Small intestine (tissue), 7 donors: ENCODE measurements around the gene MX2. TPM values are rescaled to one million over a fixed set of nuclear protein-coding genes. Genes with fewer than 3 reads are reported as not detected.

Experiments used
- DNase-seq, 2 donors: peaks; one replicate each; pipeline versions ENCODE4 v3.0.0 to v3.0.0-alpha.2; 2013
- FAIRE-seq: peaks from 2 replicates; lab custom pipeline; 2012; peaks lifted over from hg19 to GRCh38; lab: Jason Lieb, UNC
- H3K27ac ChIP-seq, 3 donors: one replicate each; pipeline ENCODE4 v1.5.1; 2013; ENCODE audit warnings: low read length in 2 of 3, mild to moderate bottlenecking in 2 of 3, control low read depth in 1 of 3, inconsistent platforms in 1 of 3, low read depth in 1 of 3, moderate library complexity in 1 of 3
- H3K27me3 ChIP-seq, 3 donors: one replicate each; pipeline ENCODE4 v1.6.1; 2013; ENCODE audit warnings: low read length in 3 of 3, inconsistent platforms in 1 of 3; ENCODE audit not compliant: control insufficient read depth in 3 of 3, insufficient read depth in 3 of 3
- H3K36me3 ChIP-seq, 3 donors: one replicate each; pipeline ENCODE4 v1.6.1; 2013; ENCODE audit warnings: low read length in 3 of 3, inconsistent platforms in 1 of 3, low read depth in 1 of 3, mild to moderate bottlenecking in 1 of 3, moderate library complexity in 1 of 3; ENCODE audit not compliant: control insufficient read depth in 3 of 3, insufficient read depth in 2 of 3
- H3K4me1 ChIP-seq, 3 donors: one replicate each; pipeline ENCODE4 v1.6.1; 2013; ENCODE audit warnings: low read length in 2 of 3, inconsistent platforms in 1 of 3, low read depth in 1 of 3, mild to moderate bottlenecking in 1 of 3, moderate library complexity in 1 of 3; ENCODE audit not compliant: control insufficient read depth in 3 of 3, insufficient read depth in 2 of 3
- H3K4me3 ChIP-seq, 3 donors: one replicate each; pipeline ENCODE4 v1.5.1; 2013; ENCODE audit warnings: low read length in 3 of 3, control low read depth in 1 of 3, inconsistent platforms in 1 of 3, low read depth in 1 of 3, mild to moderate bottlenecking in 1 of 3, moderate library complexity in 1 of 3
- H3K9me3 ChIP-seq, 2 donors: one replicate each; pipeline ENCODE4 v1.6.1; 2013; ENCODE audit warnings: low read depth in 1 of 2, low read length in 1 of 2; ENCODE audit not compliant: control insufficient read depth in 2 of 2, insufficient read depth in 1 of 2
- WGBS, 3 donors: extraction: QIAGEN DNeasy Blood & Tissue Kit; methylation state at CpG; one replicate each; pipeline ENCODE4 v1.1.7; 2013; 5-methylcytosine and 5-hydroxymethylcytosine counted together
- polyA plus RNA-seq, 4 donors: library from polyadenylated mRNA; stranded (reverse) in 3 of 4; unstranded in 1 of 4; fragments of 200-250 nt in 3 of 4; fragments of 120-200 nt in 1 of 4; gene quantifications; one replicate each; pipeline versions ENCODE4 v1.2.1 to v1.2.3, GENCODE V29; 2013
- donor health status: healthy with polysubstance abuse.
- donor health status: control.
- donor health status: control.
- donor health status: Bipolar disorder and iron deficiency.
- donor health status: healthy.

Gene MX2
- polyA plus RNA-seq, 4 donors: 2.9 to 9.1 (median 5.0) TPM

- H3K27ac ChIP-seq: no peak overlapping the region
- peaks cover 18 to 23% (median 19%) of the 10 kb centered on the region in 3 donors for H3K36me3 ChIP-seq
- no peak overlapping the region for H3K4me3 ChIP-seq
- FAIRE-seq (no peak), DNase-seq (no peak)
- 74 to 84% (median 82%) methylated on average over 16 of the region's 16 CpGs for WGBS, 3 donors
- H3K9me3 ChIP-seq: no peaks in the 10 kb centered on the region
- H3K4me1 ChIP-seq: no peaks in the 10 kb centered on the region
- no peaks in the 10 kb centered on the region for H3K27me3 ChIP-seq
Observed at GRCh38 chr21:41451753-41452676, 90.2 kb downstream of the MX2 start.

- no peak for FAIRE-seq
- Histone ChIP-seq H3K27ac (no peak overlapping the region), H3K9me3 (no peaks in the 10 kb centered on the region), H3K27me3 (no peaks in the 10 kb centered on the region), H3K36me3 (peaks cover 15 to 26% (median 18%) of the 10 kb centered on the region in 3 donors), H3K4me1 (no peaks in the 10 kb centered on the region), H3K4me3 (no peak overlapping the region)
- WGBS, 3 donors: 89 to 97% (median 95%) methylated on average over 3 of the region's 3 CpGs
- DNase-seq: no peak
Observed at GRCh38 chr21:41453198-41453597, 91.4 kb downstream of the MX2 start.

DNA sequence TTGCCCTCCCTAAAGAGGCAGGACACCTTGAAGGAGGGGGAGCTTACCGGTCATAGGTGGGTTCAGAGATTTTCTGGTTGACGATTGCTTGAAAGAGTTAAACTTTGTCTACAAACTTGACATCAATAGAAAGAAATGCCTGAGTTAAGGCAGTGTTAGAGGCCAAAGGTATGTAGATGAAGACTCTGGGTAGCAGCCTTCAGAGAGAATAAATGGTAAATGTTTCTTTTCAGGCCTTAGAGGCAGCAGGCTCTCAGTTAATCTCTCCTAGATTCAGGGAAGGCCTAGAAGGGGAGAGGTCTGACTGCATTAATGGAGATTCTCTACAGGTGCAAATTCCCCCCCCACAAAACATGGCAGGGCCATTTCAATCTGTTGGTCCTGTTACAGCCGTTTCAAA is 91.9 kb downstream of the MX2 start:
- Histone ChIP-seq H3K9me3 (no peaks in the 10 kb centered on the region), H3K27ac (no peak overlapping the region), H3K36me3 (peaks cover 18 to 29% (median 20%) of the 10 kb centered on the region in 3 donors), H3K4me3 (no peak overlapping the region), H3K4me1 (no peaks in the 10 kb centered on the region), H3K27me3 (no peaks in the 10 kb centered on the region)
- DNase-seq (no peak), FAIRE-seq (no peak)
- 59 to 71% (median 64%) methylated on average over 3 of the region's 3 CpGs for WGBS, 3 donors

- H3K4me1 ChIP-seq: peaks cover 0 to 6% (median 0%) of the 10 kb centered on the region in 3 donors
- WGBS, 3 donors: 89 to 94% (median 92%) methylated on average over 6 of the region's 6 CpGs
- FAIRE-seq: no peak
- no peaks in the 10 kb centered on the region for H3K27me3 ChIP-seq
- no peak for DNase-seq
- peaks cover 0 to 3% of the 10 kb centered on the region in 2 donors for H3K9me3 ChIP-seq
- H3K4me3 ChIP-seq: no peak overlapping the region
- no peak overlapping the region for H3K27ac ChIP-seq
- peaks cover 12 to 22% (median 15%) of the 10 kb centered on the region in 3 donors for H3K36me3 ChIP-seq
Observed at GRCh38 chr21:41458121-41458520, 96.3 kb downstream of the MX2 start.

- Histone ChIP-seq H3K27me3 (no peaks in the 10 kb centered on the region), H3K9me3 (peaks cover 0 to 7% of the 10 kb centered on the region in 2 donors), H3K27ac (no peak overlapping the region), H3K4me1 (peaks cover 0 to 6% (median 0%) of the 10 kb centered on the region in 3 donors), H3K36me3 (peaks cover 11 to 20% (median 19%) of the 10 kb centered on the region in 3 donors), H3K4me3 (no peak overlapping the region)
- FAIRE-seq: no peak
- no peak for DNase-seq
- 93 to 95% (median 93%) methylated on average over 22 of the region's 22 CpGs for WGBS, 3 donors
Observed at GRCh38 chr21:41458559-41458958, 96.7 kb downstream of the MX2 start.

Other genes starting within 250 kb of the MX2 start
- gene BACE2, start 193.9 kb upstream of the MX2 start, polyA plus RNA-seq: 10 to 100 TPM in 2 of 4 donors, 1 to 10 TPM in 2; 3.2 to 56.1 (median 9.1) TPM
- gene FAM3B, start 45.2 kb upstream of the MX2 start, polyA plus RNA-seq: 100 to 1,000 TPM in 3 of 4 donors, 10 to 100 TPM in 1; 35.8 to 379 (median 229) TPM
- gene MX1, start 64.2 kb downstream of the MX2 start, polyA plus RNA-seq: 10 to 100 TPM; 14.6 to 64.9 (median 36.8) TPM
- gene TMPRSS2, start 146.1 kb downstream of the MX2 start, polyA plus RNA-seq: 100 to 1,000 TPM; 108 to 167 (median 136) TPM